HG03565 (cell line): ENCODE measurements around the gene ZNF750.

Experiments used
- ATAC-seq: cut with Tn5 transposase; IDR thresholded peaks from one replicate; pipeline ENCODE4 v1.9.1; 2021; ENCODE audit warnings: mild to moderate bottlenecking, moderate library complexity; ENCODE audit not compliant: unreplicated experiment

ZNF750 gene

GRCh38 chr17:82836823-82837357 is 2.9 kb downstream of the ZNF750 start:
- no peak for ATAC-seq

GRCh38 chr17:82835766-82836512 is 3.9 kb downstream of the ZNF750 start:
- ATAC-seq: no peak

GRCh38 chr17:82835122-82835521 is 4.7 kb downstream of the ZNF750 start:
- no peak for ATAC-seq

- ATAC-seq: no peak
These were observed 6.8 kb downstream of the ZNF750 start for GRCh38 chr17:82832881-82833475.

- ATAC-seq: no peak
These were observed 7.4 kb downstream of the ZNF750 start for GRCh38 chr17:82832411-82832810.

GRCh38 chr17:82831818-82832200 is 8.0 kb downstream of the ZNF750 start:
- no peak for ATAC-seq

GRCh38 chr17:82831041-82831817 is 8.6 kb downstream of the ZNF750 start:
- no peak for ATAC-seq

GRCh38 chr17:82830249-82830661 is 9.6 kb downstream of the ZNF750 start:
- ATAC-seq: no peak

GRCh38 chr17:82828875-82829487 is 10.8 kb downstream of the ZNF750 start:
- ATAC-seq: no peak

GRCh38 chr17:82826956-82827355 is 12.9 kb downstream of the ZNF750 start:
- no peak for ATAC-seq

GRCh38 chr17:82826211-82826610 is 13.6 kb downstream of the ZNF750 start:
- ATAC-seq: no peak

- no peak for ATAC-seq
These were observed 14.2 kb downstream of the ZNF750 start for GRCh38 chr17:82825540-82826124.

GRCh38 chr17:82823004-82823403 is 16.8 kb downstream of the ZNF750 start:
- no peak for ATAC-seq

- no peak for ATAC-seq
These were observed 17.5 kb downstream of the ZNF750 start for GRCh38 chr17:82822281-82822680.

GRCh38 chr17:82821554-82821953 is 18.3 kb downstream of the ZNF750 start:
- ATAC-seq: no peak

GRCh38 chr17:82820278-82821251 is 19.3 kb downstream of the ZNF750 start:
- ATAC-seq: no peak

- ATAC-seq: no peak
These were observed 21.9 kb downstream of the ZNF750 start for GRCh38 chr17:82817947-82818346.

GRCh38 chr17:82816358-82816757 is 23.5 kb downstream of the ZNF750 start:
- no peak for ATAC-seq

GRCh38 chr17:82815790-82816305 is 24.0 kb downstream of the ZNF750 start:
- ATAC-seq: no peak
